HG02798 (cell line): ENCODE results near the gene ANP32B.
A peak's percentile ranks its signal among the peaks of the same experiment; 100 is the strongest.
"Not testable (repeated sequence)": the region's sequence is repeated elsewhere in the genome, so short reads cannot be mapped to it uniquely, and the experiment has no call there.

Experiments used
- ATAC-seq: cut with Tn5 transposase; IDR thresholded peaks from one replicate; pipeline ENCODE4 v1.9.1; 2021; ENCODE audit warnings: mild to moderate bottlenecking; ENCODE audit not compliant: unreplicated experiment, poor library complexity

The ANP32B gene

DNA sequence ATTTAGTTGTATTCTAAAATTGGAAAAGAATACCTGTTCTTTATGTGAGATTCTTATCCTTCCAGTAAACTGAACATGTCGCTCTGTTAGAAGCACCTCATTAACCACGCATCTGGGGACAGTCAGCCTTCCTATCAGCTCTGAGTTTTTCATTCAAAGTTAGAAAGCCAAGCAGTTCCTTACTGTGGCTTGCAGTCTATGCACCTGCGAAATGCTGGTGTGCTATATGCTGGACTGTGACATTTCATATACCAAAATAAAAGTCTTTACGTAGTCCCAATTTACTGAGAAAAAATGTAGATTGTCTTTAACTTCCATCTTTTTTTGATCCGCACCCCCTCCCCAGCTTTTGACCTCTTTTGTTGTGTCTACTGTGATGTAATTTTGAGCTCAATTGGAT lies 4.3 kb downstream of the ANP32B start:
- ATAC-seq, result no peak

DNA sequence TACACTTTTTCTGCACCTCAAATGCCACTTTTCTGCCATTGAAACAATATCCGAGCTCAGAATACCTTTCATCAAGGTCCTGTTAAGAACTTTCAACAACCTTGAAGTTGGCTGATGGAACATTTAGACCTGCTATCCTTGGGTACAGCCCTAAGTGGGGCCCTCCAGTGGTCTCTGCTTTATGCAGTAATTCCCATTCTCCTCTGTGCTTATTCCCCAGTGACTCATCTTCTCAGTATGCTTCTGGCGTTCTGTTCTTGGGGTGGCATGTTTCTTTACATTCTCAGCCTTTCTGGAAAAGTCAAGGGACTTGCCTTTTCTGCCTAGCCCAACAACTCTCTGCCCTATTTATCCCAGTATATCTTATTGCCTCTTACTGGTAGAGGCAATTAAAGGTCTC lies 7.1 kb downstream of the ANP32B start:
- ATAC-seq, result no peak

DNA sequence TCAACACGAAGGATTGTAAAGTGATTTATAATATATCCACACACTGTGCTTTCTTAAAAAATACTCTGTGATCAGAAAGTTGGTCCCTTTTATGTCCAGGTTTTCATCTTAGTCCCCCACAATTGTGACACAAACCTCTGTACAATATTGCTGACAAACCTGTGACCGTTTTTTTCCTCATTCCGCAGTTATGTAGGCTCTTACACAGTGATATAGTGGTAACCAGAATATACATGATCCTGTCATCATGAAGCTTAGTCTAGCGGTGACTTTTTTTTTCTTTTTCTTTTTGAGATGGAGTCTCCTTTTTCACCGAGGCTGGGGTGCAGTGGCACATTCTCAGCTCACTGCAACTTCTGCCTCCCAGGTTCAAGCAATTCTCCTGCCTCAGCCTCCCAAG lies 8.7 kb downstream of the ANP32B start:
- ATAC-seq, result no peak

DNA sequence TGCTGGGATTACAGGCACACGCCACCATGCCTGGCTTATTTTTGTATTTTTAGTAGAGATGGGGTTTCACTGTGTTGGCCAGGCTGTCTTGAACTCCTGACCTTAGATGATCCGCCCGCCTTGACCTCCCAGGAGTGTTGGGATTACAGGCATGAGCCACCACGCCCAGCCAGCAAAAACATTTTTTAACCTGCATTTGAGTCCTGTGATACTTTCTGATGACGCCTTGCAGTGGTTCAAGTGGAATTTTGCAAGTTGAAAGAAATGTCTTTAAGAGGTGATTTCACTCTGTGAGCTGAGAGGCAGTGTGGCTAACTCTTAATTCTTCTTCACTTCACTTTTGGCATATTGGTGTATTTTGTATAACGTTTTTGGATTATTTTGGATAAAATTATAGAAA lies 9.1 kb downstream of the ANP32B start:
- no peak for ATAC-seq

DNA sequence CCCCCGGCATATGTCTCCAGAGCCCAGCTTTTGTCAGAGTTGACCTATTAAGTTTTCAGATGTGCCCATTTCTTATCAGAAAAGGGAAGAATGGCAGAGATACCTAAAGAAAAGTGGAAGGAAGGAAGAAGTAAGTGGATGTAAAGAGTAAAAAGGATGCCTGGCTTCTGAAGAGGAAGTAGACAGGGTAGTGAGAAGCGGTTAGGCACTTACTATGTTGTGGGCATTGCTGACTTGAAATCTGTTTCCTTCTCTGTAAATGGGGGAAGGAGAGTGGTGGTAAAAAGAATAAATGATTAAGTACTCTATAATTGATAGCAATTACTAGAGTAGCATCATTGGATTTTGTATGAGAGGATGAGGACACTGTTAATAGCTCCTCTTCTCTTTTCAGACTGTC lies 9.9 kb downstream of the ANP32B start:
- peak; percentile 40 for ATAC-seq

DNA sequence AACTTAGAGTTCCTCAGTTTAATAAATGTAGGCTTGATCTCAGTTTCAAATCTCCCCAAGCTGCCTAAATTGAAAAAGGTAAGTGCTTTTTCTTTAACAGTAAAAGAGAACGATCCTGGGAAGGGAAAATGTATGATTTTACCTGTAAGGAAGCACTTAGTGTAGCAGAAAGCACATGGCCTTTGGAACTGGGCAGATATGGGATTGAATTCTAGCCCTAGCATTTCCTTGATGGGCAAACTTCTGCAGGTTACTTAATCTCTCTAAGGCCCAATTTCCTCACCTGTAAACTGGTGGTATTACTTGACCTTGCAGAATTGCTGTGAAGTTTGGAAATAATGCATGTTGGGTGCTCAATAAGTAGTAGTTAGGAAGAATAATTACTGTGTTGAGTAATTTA lies 11.6 kb downstream of the ANP32B start:
- no peak for ATAC-seq

DNA sequence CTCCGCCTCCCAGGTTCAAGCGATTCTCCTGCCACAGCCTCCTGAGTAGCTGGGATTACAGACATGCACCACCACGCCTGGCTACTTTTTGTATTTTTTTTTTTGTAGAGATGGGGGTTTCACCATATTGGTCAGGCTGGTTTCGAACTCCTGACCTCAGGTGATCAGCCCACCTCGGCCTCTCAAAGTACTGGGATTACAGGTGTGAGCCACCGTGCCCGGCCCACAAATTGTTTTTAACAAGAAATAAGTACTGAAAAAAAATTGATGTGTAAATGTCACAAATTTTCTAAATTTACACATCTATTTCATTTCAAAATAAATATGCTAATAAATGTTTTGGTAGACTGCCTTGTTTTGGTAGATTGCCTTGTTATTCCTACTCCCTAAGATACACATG lies 13.5 kb downstream of the ANP32B start:
- not testable (repeated sequence) for ATAC-seq

DNA sequence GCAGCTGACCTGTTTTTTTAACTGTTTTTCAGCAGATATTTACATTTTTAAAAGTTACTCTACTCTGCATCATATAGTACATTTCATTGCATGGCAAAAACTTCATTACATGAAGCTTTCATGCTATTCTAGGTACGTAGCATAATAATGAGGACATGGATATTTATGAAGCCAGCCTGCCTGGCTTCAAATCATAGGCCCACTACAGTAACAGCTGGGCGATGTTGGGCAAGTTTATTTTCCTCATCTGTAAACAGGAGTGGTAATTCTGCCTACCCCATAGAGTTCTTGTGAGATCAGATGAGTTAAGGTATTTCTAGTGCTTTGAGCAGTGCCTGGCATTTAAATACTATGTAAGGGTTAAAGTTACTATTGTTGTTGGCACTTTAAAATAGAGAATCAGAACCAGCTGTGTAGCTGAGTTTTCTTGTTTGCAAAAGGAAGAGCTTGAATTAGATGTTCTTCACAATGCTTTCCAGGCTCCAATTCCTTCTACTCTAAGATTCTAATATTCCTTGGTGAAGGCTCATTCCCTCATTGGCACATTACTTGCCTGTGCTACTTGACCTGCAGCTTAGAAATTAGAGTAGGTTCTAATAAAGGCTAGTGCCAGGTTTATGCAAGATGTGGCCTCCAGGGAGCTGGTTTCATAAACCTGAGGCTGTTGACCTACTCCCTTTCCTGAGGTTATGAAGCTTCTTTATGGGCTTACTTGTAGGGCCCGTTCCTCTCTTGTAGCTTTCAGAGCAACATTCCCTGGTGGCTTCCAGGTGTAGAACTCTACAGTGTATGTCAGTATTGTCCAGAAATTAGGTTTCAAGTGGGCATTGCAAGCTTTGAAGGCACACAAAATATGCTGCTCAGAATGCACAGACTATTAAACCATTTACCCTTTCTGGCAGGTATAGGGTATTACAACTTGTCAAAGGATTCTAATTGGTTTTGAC lies 14.5 kb downstream of the ANP32B start:
- no peak for ATAC-seq

DNA sequence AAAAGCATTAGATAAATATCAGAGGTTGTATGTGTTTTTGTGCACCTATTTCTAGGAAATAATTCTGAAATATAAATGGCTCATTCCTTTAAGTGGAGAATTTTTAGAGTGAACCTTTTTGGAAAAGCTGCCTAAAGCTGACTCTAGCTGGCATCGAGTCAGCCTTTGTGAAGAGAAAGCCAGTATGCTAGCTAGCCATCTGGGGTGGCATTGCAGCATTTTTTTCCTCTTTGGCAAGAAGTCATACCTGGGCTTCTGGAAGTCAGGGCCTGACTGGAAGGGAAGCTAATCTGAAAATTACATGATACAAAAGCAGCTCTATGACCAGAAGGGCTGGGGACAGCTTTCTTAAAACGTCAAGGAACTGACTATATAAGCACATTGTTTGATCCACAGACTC lies 19.7 kb downstream of the ANP32B start:
- no peak for ATAC-seq

DNA sequence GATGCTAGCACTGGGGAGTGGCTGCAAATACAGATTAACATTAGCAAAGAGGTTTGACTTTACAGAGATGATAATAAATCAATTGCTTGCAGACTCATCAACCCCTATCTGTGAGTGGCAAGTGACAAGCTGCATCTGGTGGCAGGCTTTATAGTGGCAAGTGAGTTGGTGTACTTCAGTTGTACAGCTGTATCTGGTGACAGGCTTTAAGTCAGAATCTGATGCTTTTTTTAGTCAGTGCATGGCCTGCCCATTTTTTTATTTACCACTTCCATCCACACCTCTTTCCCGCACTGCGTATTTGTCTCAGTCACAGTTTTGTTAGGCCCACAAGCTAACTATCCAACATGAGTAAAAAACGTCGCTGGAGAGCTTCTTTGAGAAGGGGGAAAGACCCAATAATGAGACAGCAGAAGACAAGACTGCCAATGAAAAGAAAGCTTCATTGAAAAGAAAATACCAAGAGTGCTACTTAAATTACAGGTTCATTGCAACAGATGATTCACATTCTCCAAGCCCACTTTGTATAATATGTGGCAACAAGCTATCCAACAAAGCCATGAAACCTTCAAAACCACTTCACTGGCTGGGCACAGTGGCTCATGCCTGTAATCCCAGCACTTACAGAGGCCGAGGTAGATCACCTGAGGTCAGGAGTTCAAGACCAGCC lies 23.1 kb downstream of the ANP32B start:
- no peak for ATAC-seq

DNA sequence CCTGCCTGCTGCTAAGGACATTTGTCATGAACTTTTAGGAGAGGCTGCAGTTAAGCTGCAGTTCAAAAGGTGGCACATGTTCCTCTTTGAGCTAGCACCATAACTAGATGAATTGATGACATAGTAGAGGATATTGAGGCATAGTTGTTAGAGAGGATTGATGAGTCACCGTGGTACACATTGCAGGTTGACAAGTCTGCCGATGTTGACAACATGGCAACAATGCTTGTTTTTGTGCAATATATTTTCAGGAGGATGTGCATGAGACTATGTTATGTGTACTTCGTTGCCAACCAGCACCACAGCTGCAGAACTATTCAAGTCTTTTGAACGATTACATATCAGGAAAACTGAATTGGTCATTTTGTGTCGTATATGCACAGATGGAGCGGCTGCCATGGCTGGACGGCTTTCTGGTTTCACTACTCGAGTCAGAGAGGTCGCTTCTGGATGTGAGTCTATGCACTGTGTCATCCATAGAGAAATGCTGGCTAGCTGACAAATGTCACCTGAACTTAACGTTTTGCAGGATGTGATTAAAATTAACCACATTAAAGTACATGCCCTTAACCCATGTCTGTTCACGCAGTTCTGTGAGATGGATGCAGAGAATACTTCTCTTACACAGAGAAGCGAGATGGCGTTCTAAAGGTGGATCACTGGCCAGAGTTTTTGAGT lies 24.2 kb downstream of the ANP32B start:
- ATAC-seq, result no peak

DNA sequence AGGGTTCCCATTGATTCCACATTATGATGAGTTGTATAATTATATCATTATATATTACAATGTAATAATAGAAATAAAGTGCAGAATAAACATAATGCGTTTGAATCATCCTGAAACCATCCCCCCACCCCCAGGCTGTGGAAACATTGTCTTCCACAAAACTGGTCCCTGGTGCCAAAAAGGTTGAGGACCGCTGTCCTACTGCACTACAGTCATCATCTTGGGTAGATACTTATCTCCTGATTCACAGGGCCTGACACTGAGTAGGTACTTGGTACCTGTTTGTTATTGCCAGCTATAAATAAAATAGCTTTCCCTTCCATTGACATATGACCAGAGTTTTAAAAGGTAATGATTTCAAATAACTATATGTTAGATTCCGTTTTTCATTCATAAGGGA lies 25.6 kb downstream of the ANP32B start:
- no peak for ATAC-seq

DNA sequence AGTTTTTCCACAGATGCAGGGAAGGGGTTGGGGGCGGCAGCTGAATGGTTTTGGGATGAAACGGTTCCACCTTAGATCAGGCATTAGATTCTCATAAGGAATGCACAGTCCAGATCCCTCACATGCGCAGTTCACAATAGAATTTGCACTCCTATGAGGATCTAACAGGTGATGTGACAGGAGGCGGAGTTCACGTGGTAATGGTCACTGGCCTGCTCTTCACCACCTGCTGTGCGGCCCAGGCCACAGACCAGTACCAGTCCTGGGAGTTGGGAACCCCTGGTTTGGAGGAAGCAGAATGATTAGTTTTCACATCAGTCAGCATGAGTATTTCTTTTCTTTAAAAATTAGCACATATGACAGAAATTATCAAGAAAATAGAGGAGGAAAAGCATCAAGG lies 26.3 kb downstream of the ANP32B start:
- no peak for ATAC-seq

DNA sequence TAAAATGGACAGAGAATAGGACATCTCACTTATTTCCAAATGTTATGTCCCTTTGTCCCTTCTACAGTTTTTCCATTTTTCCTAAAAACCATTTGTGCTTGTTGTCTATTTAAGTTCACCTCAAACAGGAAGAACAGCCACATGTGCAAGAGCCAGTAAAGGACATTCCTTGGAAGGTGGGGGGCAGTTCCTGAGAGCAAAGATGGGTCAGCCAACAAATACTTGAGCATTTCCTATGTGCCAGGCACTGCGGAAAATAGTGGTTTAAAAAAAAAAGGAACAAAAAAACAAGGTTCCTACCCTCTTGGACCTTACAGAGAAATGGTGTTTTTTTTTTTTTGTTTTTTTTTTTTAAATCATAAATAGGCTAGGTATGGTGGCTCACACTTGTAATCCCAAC lies 26.8 kb downstream of the ANP32B start:
- no peak for ATAC-seq

DNA sequence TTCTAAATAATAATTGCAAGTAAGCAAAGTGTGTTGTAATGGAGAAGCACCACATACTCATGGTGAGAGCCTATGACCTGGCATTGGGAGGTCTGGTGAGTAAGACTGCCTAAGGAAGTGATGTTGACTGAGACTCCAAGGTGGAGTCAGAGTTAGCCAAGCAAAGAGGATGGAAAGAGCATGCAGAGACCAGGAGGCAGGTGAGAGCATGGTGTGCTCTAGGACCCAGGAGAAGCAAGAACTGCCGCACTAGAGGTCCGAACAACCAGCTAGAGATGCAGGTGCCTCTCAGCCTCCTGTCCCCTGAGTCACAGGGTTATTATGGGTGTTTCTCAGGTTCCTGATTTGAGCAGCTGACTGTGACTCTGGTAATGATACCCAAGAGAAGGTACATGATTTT lies 27.3 kb downstream of the ANP32B start:
- ATAC-seq, result peak; percentile 99

DNA sequence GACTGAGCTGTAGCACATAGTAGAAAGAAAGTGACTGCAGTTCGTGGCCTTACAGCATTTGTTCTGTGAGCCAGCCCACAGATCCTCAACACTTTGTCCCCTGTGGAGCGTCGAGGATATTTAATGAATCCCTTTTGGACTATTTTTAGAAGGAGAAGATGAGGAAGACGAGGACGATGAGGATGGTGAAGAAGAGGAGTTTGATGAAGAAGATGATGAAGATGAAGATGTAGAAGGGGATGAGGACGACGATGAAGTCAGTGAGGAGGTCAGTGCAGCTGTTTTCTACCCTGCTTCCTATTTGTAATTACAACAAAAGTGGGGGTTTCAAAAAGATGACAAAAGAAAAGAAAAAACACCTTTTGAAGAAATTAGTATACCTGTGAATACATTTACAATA lies 28.0 kb downstream of the ANP32B start:
- ATAC-seq, result no peak

DNA sequence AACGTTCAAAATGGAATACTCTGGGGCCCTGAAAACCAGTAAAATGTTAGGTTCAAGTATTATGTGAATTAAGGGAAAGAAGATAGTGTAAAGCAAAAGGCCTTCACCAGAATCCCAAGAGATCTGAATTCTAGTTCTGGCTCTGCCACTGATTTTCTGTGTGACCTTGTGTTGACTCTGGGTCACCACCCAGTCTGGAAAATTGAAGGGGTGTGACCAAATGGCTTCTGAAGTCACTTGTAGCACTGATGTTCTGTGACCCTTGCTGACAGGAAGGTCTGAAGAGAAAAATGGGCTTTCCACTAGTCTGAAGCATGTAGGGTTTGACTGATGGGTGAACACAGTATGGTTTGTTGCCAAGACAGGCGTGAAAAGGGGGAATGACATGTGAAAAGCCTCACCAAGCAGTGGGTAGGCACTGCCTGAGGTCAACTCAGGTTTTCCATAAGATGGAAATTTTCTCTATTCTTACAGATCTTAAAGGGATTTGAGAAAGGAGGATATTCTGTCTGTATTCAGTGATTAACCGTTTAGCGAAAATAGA lies 33.1 kb downstream of the ANP32B start:
- no peak for ATAC-seq

DNA sequence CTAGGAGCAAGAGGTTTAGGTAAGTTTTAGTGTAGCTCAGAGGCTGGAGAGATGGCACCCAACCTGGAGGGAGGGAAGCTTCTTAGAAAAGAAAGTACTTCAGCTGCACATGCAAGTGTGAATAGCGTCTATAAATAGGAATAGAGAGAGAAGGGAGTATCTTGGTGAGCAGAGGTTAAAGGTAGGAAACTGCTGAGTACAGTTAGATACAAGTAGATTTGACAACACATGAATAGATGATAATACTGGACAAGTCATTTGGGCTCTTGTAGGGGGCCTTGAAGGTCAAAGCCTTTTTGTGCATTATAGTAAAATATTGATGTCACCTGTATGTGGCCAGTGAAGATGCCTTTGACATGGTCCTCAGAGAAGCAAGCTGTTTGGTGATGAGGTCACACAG lies 34.2 kb downstream of the ANP32B start:
- ATAC-seq, result no peak

DNA sequence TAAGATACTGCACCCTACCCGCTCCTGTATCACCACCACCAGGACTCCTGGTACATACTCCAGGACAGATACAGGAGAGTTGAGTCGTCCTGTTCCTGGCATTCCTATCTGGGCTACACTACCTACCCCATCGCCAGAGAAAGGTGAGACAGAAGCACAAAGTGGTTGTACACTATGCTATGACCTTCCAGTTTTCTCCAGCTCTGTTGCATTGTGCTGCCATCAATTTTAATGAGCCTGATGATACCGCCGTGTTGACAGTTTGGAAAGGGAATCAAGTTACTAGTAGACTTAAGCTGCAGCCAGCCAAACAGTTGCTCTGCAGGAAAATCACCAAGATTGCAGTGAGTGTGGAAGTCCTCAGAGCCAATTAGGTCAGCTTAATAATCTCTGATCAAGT lies 35.2 kb downstream of the ANP32B start:
- no peak for ATAC-seq

DNA sequence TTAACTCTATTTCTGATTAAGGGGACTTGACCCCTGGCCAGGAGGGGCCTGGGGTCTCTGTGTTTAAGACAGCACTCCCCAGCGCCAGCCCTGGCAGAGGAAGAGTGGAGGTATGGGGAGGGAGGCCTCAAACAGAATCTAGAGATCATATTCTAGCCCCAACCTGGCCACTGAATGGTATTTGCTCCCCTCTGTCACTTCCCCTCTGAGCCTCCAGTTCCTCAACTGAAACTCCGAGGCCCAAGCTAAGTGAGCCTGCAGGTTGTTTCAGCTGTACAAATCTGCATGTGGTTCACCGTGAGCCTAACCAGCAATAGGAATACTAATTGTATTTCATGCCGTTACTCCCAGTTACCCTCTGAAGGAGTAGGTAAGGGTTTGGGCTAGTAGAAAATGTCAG lies 36.0 kb downstream of the ANP32B start:
- no peak for ATAC-seq

DNA sequence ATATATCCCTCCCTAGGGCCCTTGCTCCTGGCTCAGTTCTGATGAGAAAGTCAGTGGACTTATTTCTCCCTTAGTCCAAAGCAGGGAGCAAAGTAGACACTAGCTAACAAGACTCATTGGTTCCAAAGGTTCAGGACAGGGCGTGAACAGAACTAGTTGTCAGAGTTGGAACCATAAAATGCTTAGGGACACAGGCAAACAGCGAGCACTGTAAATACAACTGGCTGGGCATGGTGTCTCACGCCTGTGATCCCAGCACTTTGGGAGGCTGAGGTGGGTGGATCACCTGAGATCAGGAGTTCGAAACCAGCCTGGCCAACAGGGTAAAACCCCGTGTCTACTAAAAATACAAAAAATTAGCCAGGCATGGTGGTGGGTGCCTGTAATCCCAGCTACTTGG lies 36.7 kb downstream of the ANP32B start:
- ATAC-seq, result not testable (repeated sequence)
